ENCODE measurements around the gene SANBR. TPM values are rescaled to one million over a fixed set of nuclear protein-coding genes. Genes with fewer than 3 reads are reported as not detected.

Gene SANBR
- total and polyA plus RNA-seq, 2 of the 13 experiments (the other 11 are each of a cell fraction or from before 2014, with no cell fraction given), result 9.8 to 20.9 TPM

- TF ChIP-seq ZNF687 (CRISPR knock-in tag; IDR thresholded peaks at IDR 0.05) (no peak), ZNF382 (CRISPR knock-in tag; IDR thresholded peaks at IDR 0.05; ENCODE audit: borderline replicate concordance) (no peak), HNF4G (IDR thresholded peaks at IDR 0.05; ENCODE audit: borderline replicate concordance, low read depth, low read length) (peak; percentile 41; the same call in 1 of the 2 replicates), HNF4G (CRISPR knock-in tag; IDR thresholded peaks at IDR 0.05; ENCODE audit: borderline replicate concordance, low read depth) (peak; percentile 39; the same call in 1 of the 2 replicates), MAFK (conservative IDR thresholded peaks at IDR 0.05 in 1 of 2, IDR thresholded peaks at IDR 0.05 in 1 of 2; ENCODE audit: low read length in 2 of 2) (no peak), ZNF124 (CRISPR knock-in tag; IDR thresholded peaks at IDR 0.05) (peak; percentile 62; the same call in 1 of the 2 replicates), ETV5 (CRISPR knock-in tag; IDR thresholded peaks at IDR 0.05; ENCODE audit: borderline replicate concordance) (no peak; the same call in 1 of the 2 replicates), MTA3 (CRISPR knock-in tag; IDR thresholded peaks at IDR 0.05) (no peak), ZNF790 (CRISPR knock-in tag; IDR thresholded peaks at IDR 0.05; ENCODE audit: borderline replicate concordance) (0 out of 2 replicates have a peak, but pooled peaks have one; percentile 13), ZNF713 (CRISPR knock-in tag; IDR thresholded peaks at IDR 0.05) (no peak), ZNF180 (CRISPR knock-in tag; IDR thresholded peaks at IDR 0.05; ENCODE audit: borderline replicate concordance, low read depth) (no peak), ARID5B (CRISPR knock-in tag; IDR thresholded peaks at IDR 0.05) (peak; percentile 36; the same call in 1 of the 2 replicates), SPEN (CRISPR knock-in tag; IDR thresholded peaks at IDR 0.05; ENCODE audit: low read depth) (no peak; the same call in 1 of the 2 replicates), ZBTB21 (CRISPR knock-in tag; IDR thresholded peaks at IDR 0.05) (no peak; the same call in 1 of the 2 replicates), BCL6 (CRISPR knock-in tag; IDR thresholded peaks at IDR 0.05) (no peak; the same call in none of the 2 replicates), MEIS2 (CRISPR knock-in tag; IDR thresholded peaks at IDR 0.05) (0 out of 2 replicates have a peak, but pooled peaks have one; percentile 34), ZNF460 (CRISPR knock-in tag; IDR thresholded peaks at IDR 0.05; ENCODE audit: borderline replicate concordance) (0 out of 2 replicates have a peak, but pooled peaks have one; percentile 23), SRSF4 (IDR thresholded peaks at IDR 0.05; ENCODE audit: low read depth, low read length, poor library complexity, severe bottlenecking) (no peak), THAP8 (CRISPR knock-in tag; IDR thresholded peaks at IDR 0.05; ENCODE audit: borderline replicate concordance) (no peak), ZNF121 (CRISPR knock-in tag; IDR thresholded peaks at IDR 0.05) (no peak)
These were observed 48.6 kb upstream of the SANBR start (continued) for GRCh38 chr2:61017003-61017555.
